ENCODE results near the gene EPS8L3. TPM values are rescaled to one million over a fixed set of nuclear protein-coding genes. Genes with fewer than 3 reads are reported as not detected.

EPS8L3 gene
- total RNA-seq, 1 experiment from 2014 or later = not detected

DNA sequence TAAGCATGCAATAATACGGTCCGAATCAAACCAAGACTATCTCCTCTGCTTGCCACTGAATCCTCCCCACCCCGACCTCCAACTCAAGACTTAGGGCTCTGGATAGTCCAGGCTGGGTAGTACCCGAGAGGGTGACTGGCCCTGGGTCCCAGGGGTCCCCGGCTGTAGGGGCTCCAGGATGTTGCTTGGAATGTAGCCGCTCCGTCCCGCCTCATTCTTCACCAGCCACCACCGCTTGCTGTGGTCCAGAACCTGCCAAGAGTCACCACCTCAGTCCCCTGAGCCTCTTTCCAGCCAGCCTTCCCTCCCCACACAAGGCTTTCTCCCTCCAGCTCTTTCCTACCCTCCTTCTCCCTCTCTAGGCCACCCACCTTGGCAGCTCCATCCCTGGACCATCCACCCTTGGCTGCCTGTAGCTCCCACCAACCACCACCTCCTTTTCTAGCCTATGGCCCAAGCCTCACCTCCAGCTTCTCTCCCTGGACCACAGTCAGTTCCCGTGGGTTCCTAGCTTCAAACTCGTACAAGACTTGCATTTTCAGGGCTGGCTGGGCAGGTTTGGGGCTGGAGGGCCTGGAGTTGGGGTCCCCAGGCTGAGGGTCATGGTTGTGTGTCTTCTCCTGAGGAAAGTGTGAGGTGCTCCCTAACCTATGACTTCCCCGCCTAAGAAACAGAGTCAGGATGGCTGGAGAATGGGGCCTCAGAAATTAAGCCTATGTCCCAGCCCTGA is 12.0 kb downstream of the EPS8L3 start:
- no peak for ATAC-seq
- Histone ChIP-seq H3K9me3 (ENCODE audit: control insufficient read depth, insufficient read depth, low read depth, low read length) (no peaks in the 10 kb centered on the region), H3K27me3 (ENCODE audit: control insufficient read depth, insufficient read depth, low read length) (no peaks in the 10 kb centered on the region), H3K27ac (ENCODE audit: low read length) (no peak overlapping the region), H3K36me3 (ENCODE audit: control insufficient read depth, insufficient read depth, low read length) (no peaks in the 10 kb centered on the region), H3K4me3 (ENCODE audit: low read depth in 2 of 2, low read length in 2 of 2) (no peak overlapping the region), H3K4me1 (ENCODE audit: control insufficient read depth, insufficient read depth, low read length) (no peaks in the 10 kb centered on the region)
- TF ChIP-seq REST (IDR thresholded peaks at IDR 0.05; ENCODE audit: insufficient read depth in 1 of 2, low read depth in 2 of 2, low read length in 1 of 2) (no peak), POLR2AphosphoS5 (IDR thresholded peaks at IDR 0.05; ENCODE audit: low read depth, low read length) (no peak), SIN3A (IDR thresholded peaks at IDR 0.05; ENCODE audit: borderline replicate concordance, insufficient read depth, low read depth, low read length) (no peak), TCF7L2 (IDR thresholded peaks at IDR 0.05; ENCODE audit: low read depth, low read length) (no peak)
- TF ChIP-seq, protein P1, sequence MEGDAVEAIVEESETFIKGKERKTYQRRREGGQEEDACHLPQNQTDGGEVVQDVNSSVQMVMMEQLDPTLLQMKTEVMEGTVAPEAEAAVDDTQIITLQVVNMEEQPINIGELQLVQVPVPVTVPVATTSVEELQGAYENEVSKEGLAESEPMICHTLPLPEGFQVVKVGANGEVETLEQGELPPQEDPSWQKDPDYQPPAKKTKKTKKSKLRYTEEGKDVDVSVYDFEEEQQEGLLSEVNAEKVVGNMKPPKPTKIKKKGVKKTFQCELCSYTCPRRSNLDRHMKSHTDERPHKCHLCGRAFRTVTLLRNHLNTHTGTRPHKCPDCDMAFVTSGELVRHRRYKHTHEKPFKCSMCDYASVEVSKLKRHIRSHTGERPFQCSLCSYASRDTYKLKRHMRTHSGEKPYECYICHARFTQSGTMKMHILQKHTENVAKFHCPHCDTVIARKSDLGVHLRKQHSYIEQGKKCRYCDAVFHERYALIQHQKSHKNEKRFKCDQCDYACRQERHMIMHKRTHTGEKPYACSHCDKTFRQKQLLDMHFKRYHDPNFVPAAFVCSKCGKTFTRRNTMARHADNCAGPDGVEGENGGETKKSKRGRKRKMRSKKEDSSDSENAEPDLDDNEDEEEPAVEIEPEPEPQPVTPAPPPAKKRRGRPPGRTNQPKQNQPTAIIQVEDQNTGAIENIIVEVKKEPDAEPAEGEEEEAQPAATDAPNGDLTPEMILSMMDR (IDR thresholded peaks at IDR 0.05) = no peak
- POLR2A ChIA-PET = no interaction called here
- CTCF ChIA-PET = no interaction called here
- in situ Hi-C loops (cut with HindIII; ENCODE audit: low pct_unique_long_range_greater_than_20kb, low sequenced_read_pairs) (no loop called here), intact Hi-C loops (cut with micrococcal nuclease; ENCODE audit: unreplicated experiment) (no loop called here)
- DNase-seq (ENCODE audit: low read depth, low spot score) = no peak
- no TSS peak for BruUV-seq (replicated peaks)

GRCh38 chr1:109750920-109751319 is 12.8 kb downstream of the EPS8L3 start:
- DNase-seq (ENCODE audit: low read depth, low spot score) (no peak), ATAC-seq (no peak)
- no peak for TF ChIP-seq TCF7L2 (IDR thresholded peaks at IDR 0.05; ENCODE audit: low read depth, low read length)
- TF ChIP-seq, protein P1 (IDR thresholded peaks at IDR 0.05) = no peak
- no TSS peak for BruUV-seq (replicated peaks)
- Histone ChIP-seq H3K4me3 (ENCODE audit: low read depth in 2 of 2, low read length in 2 of 2) (no peak overlapping the region), H3K36me3 (ENCODE audit: control insufficient read depth, insufficient read depth, low read length) (no peaks in the 10 kb centered on the region), H3K27me3 (ENCODE audit: control insufficient read depth, insufficient read depth, low read length) (no peaks in the 10 kb centered on the region), H3K4me1 (ENCODE audit: control insufficient read depth, insufficient read depth, low read length) (no peaks in the 10 kb centered on the region), H3K9me3 (ENCODE audit: control insufficient read depth, insufficient read depth, low read depth, low read length) (no peaks in the 10 kb centered on the region), H3K27ac (ENCODE audit: low read length) (no peak overlapping the region)
- intact Hi-C loops (cut with micrococcal nuclease; ENCODE audit: unreplicated experiment) (no loop called here), in situ Hi-C loops (cut with HindIII; ENCODE audit: low pct_unique_long_range_greater_than_20kb, low sequenced_read_pairs) (no loop called here)
- CTCF ChIA-PET = no interaction called here
- POLR2A ChIA-PET = no interaction called here
